ENCODE data around the gene CEP170B.
"Not testable (repeated sequence)": the region's sequence is repeated elsewhere in the genome, so short reads cannot be mapped to it uniquely, and the experiment has no call there.

CEP170B gene

DNA sequence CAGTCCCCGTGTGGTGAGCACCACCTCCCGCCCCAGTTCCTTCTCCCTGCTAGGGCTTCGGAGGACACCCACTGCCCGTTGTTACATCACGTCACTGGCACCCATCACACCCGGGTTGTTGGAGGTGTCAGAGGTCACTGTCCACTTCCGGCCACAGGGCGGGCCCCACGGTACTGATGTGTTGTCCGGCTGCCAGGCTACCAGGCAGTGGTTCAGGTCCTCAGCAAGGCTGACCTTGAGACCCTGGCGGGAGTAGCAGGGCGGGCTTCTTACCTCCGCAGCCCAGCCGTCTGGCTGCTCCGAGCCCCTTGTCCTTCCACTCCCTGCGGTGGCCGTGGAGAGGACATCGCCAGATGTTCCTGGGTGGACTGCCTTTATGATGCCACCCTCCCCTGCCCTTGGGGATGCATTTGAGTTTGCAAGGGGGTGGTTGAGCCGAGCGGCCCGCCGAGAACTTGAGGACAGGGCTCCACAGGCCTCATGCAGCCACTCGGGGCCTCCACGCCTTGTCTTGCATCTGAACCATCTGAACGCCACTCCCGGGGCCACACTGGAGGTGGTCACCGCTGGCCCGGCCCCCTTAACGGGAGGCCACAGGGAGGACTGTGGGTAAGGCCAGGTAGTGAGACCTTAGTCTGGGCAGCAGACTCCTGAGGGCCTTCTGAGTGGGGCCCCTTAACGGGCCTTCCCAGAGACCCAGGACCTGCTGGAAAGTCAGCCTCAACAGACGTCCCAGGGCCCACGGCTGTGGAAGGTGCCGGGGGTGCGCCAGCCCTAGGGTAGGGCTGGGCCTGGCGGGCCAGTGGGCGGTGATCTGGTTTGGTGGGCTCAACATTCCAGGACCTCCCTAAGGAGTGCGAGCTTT lies 32.5 kb downstream of the CEP170B start:
- no peak for DNase-seq (ENCODE audit: low read depth)
- TF ChIP-seq, protein P1, sequence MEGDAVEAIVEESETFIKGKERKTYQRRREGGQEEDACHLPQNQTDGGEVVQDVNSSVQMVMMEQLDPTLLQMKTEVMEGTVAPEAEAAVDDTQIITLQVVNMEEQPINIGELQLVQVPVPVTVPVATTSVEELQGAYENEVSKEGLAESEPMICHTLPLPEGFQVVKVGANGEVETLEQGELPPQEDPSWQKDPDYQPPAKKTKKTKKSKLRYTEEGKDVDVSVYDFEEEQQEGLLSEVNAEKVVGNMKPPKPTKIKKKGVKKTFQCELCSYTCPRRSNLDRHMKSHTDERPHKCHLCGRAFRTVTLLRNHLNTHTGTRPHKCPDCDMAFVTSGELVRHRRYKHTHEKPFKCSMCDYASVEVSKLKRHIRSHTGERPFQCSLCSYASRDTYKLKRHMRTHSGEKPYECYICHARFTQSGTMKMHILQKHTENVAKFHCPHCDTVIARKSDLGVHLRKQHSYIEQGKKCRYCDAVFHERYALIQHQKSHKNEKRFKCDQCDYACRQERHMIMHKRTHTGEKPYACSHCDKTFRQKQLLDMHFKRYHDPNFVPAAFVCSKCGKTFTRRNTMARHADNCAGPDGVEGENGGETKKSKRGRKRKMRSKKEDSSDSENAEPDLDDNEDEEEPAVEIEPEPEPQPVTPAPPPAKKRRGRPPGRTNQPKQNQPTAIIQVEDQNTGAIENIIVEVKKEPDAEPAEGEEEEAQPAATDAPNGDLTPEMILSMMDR (IDR thresholded peaks at IDR 0.05; ENCODE audit: low read depth, low read length, missing control alignments) = no peak
- H3K4me3 ChIP-seq (ENCODE audit: low read depth, low read length) = no peak overlapping the region
- in situ Hi-C loops (cut with HindIII; ENCODE audit: low sequenced_read_pairs) = no loop called here

DNA sequence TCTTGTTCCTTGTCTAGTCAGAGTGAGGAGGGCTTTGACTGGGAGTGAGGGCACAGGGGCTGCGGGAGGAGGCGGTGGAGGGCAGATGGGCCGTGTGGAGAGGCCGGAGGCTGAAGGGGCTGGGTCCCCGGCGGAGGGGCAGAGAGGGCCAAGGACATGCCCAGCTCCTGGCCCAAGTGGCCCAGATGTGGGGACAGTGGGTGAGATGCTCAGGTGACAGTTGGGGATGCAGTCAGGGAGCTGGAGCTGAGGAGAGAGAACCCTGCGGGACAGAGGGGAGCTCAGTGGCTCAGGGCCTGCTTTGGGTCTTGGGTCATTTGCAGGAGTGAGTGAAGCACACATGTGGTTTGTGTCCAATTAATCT lies 33.1 kb downstream of the CEP170B start:
- no peak overlapping the region for H3K4me3 ChIP-seq (ENCODE audit: low read depth, low read length)
- no peak for DNase-seq (ENCODE audit: low read depth)
- in situ Hi-C loops (cut with HindIII; ENCODE audit: low sequenced_read_pairs) = no loop called here
- TF ChIP-seq, protein P1 (IDR thresholded peaks at IDR 0.05; ENCODE audit: low read depth, low read length, missing control alignments) = no peak

DNA sequence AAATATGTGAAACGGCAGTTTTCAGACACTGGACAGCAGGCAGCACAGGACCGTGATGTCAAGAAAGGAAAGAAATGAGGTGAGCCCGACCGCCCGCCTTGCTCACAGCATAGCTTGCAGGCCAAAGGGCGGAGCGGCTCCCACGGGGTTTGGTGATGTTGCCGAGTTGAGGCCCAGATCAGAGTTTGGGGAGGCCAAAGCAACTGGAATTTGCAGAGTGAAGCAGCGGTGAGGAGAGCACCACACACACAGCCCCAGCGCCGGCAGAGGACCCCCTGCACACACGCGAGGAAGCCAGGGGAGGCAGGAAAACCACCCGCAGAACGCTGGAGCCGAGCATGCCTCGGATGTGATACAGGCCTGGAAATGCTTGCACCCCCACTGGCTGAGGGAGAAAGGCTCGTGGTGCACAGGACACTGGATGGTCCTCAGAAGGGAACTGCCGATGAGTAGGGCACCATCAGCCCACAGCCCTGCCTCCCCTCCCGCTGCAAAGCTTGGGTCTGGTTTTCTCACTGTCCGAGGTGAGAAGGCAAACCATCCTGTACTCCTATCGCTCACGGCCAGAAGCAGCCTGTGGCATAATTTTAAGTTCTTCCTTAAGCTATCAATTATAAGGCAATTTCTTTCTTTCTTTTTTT lies 33.9 kb downstream of the CEP170B start:
- DNase-seq (ENCODE audit: low read depth) = no peak
- TF ChIP-seq, protein P1 (IDR thresholded peaks at IDR 0.05; ENCODE audit: low read depth, low read length, missing control alignments) = no peak
- in situ Hi-C loops (cut with HindIII; ENCODE audit: low sequenced_read_pairs) = no loop called here
- H3K4me3 ChIP-seq (ENCODE audit: low read depth, low read length) = no peak overlapping the region

DNA sequence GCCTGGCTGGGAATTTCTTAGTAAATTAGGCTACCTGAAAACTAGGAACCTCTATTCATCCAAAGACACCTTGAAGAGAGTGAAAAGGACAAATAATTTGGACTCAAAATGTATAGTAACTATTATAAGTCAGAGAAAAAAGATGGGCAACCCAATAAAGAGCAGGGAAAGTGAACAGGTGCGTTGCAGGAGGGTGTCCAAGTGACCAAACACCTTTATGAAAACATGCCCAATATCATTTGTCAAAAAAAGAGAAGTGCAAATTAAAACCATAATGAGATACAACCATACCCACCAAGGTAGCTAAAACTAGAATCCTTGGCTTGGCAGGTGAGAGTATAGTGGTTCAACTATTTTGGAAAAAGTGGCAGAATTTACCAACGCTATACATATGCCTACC lies 34.7 kb downstream of the CEP170B start:
- in situ Hi-C loops (cut with HindIII; ENCODE audit: low sequenced_read_pairs) = no loop called here
- TF ChIP-seq, protein P1 (IDR thresholded peaks at IDR 0.05; ENCODE audit: low read depth, low read length, missing control alignments) = no peak
- DNase-seq (ENCODE audit: low read depth) = no peak

DNA sequence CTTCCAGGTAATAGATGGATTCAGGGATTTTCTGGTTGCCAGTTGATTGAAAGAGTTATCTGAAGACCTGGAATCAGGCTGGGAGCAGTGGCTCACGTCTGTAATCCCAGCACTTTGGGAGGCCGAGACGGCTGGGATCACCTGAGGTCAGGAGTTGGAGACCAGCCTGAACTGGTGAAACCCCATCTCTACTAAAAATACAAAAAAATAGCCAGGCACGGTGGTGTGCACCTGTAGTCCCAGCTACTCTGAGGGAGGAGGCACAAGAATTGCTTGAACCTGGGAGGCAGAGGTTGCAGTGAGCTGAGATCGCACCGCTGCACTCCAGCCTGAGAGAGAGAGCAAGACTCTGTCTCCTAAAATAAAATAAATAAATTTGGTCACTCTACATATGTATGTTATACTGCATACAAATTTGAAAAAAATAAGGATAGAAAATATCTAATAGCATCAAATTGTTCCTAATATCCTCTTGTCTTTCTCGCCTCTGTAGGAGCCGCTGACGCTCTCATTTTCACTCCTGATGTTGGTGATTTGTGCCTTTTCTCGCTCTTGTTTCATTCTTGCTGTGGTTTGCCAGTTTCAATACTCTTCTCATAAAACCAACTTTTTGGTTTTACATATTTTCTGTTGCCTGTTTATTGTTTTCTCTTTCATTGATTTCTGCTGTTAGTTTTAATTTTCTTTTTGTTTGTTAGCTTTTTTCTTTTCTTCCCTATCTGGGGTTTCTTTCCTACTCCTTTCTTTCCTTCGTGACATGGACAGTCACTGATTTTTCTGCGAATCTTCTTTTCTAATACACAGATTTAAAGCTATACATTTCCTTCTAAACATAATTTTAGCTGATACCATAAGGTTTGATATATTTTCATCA lies 35.8 kb downstream of the CEP170B start:
- TF ChIP-seq, protein P1 (IDR thresholded peaks at IDR 0.05; ENCODE audit: low read depth, low read length, missing control alignments) = no peak
- no peak for DNase-seq (ENCODE audit: low read depth)
- in situ Hi-C loops (cut with HindIII; ENCODE audit: low sequenced_read_pairs) = no loop called here
- no peak overlapping the region for H3K4me3 ChIP-seq (ENCODE audit: low read depth, low read length)

More for the DNA sequence above, 34.7 kb downstream of the CEP170B start:
- no peak overlapping the region for H3K4me3 ChIP-seq (ENCODE audit: low read depth, low read length)

DNA sequence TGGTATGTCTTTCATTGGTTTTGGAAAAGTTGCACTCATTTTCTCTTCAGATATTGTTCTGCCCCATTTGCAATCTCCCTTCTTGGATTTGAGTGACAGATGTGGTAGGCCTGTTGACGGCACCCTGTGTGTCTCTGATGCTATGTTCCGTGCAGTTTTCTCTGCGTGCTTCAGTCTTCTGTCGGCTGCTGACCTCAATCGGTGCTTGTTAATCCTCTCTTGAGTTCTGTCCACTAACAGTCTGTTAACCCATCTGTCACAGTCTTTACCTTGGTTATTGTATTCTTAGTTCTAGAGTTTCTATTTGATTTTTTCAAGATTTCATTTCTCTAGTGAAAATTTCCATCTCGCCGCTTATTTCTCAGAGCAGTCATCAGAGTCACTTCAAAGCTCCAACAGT lies 38.9 kb downstream of the CEP170B start:
- no peak overlapping the region for H3K4me3 ChIP-seq (ENCODE audit: low read depth, low read length)
- in situ Hi-C loops (cut with HindIII; ENCODE audit: low sequenced_read_pairs) = no loop called here
- TF ChIP-seq, protein P1 (IDR thresholded peaks at IDR 0.05; ENCODE audit: low read depth, low read length, missing control alignments) = no peak
- DNase-seq (ENCODE audit: low read depth) = no peak

DNA sequence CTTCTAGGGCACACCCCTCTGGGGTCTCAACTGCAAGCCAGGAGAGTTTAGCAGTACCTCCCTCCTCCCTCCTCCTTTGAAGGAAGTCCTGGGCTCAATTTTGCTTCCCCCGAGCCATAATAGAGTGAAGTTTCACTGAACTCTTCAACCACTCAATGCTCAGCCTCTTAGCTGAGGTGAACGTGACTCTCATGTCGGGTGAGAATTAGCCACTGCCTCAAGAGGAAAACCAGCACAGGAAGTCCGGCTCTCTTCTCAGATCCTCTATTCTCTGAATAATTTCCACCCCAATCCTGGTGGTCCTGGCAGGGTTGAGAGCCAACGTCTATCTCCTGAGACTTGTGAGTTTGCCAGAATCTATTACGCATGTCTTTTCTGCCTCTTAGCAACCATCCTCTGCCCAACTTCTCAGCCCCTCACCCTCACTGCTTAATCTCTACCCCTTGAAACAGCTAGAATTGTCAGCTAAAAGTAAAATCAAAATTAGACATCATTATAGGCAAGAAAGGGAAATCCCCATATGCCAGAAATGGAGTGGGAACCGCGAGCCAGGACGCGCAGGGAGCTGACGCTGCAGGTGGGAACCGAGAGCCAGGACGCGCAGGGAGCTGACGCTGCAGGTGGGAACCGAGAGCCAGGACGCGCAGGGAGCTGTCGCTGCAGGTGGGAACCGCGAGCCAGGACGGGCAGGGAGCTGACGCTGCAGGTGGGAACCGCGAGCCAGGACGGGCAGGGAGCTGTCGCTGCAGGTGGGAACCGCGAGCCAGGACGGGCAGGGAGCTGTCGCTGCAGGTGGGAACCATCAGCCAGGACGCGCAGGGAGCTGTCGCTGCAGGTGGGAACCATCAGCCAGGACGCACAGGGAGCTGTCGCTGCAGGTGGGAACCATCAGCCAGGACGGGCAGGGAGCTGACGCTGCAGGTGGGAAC lies 39.8 kb downstream of the CEP170B start:
- not testable (repeated sequence) for DNase-seq (ENCODE audit: low read depth); H3K4me3 ChIP-seq (ENCODE audit: low read depth, low read length)
- in situ Hi-C loops (cut with HindIII; ENCODE audit: low sequenced_read_pairs) = loop anchor here (5.0 kb wide), 1 partner anchor 52 kb away; no protein-coding TSS in a partner anchor

DNA sequence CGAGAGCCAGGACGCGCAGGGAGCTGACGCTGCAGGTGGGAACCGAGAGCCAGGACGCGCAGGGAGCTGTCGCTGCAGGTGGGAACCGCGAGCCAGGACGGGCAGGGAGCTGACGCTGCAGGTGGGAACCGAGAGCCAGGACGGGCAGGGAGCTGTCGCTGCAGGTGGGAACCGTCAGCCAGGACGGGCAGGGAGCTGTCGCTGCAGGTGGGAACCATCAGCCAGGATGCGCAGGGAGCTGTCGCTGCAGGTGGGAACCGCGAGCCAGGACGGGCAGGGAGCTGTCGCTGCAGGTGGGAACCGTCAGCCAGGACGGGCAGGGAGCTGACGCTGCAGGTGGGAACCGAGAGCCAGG lies 40.5 kb downstream of the CEP170B start:
- DNase-seq (ENCODE audit: low read depth); H3K4me3 ChIP-seq (ENCODE audit: low read depth, low read length): not testable (repeated sequence)
- in situ Hi-C loops (cut with HindIII; ENCODE audit: low sequenced_read_pairs) = loop anchor here (5.0 kb wide), 1 partner anchor 52 kb away; no protein-coding TSS in a partner anchor
